Activated CD4-positive, alpha-beta memory T cell treated with anti-CD3 and anti-CD28 coated beads for 36 hours (primary cell): ENCODE results near the gene GABRR1. TPM values are rescaled to one million over a fixed set of nuclear protein-coding genes. Genes with fewer than 3 reads are reported as not detected.
"Not testable (repeated sequence)": the region's sequence is repeated elsewhere in the genome, so short reads cannot be mapped to it uniquely, and the experiment has no call there.

Experiments used
- CTCF ChIA-PET: fragments of 350-600 bp; sonication (Branson Sonifier 250); formaldehyde crosslinking; loops from one replicate; lab custom pipeline; 2021; ENCODE audit warnings: antibody characterized with exemption, inconsistent platforms; lab: Charles Lee
- POLR2A ChIA-PET: fragments of 350-600 bp; sonication (Branson Sonifier 250); formaldehyde crosslinking; loops from one replicate; lab custom pipeline; 2021; ENCODE audit warnings: antibody characterized with exemption; lab: Charles Lee
- DNase-seq: peaks from one replicate; pipeline ENCODE4 v3.0.0-alpha.2; 2020
- H3K27ac Mint-ChIP-seq: one replicate; pipeline ENCODE4 v1.8.0; 2021; ENCODE audit warnings: mixed read lengths
- H3K27me3 Mint-ChIP-seq: one replicate; pipeline ENCODE4 v1.8.0; 2021; ENCODE audit warnings: mixed read lengths
- H3K36me3 Mint-ChIP-seq: one replicate; pipeline ENCODE4 v1.8.0; 2021; ENCODE audit warnings: mixed read lengths
- H3K4me1 Mint-ChIP-seq: one replicate; pipeline ENCODE4 v1.8.0; 2021; ENCODE audit warnings: low read depth, mixed read lengths
- H3K4me3 Mint-ChIP-seq: one replicate; pipeline ENCODE4 v1.8.0; 2021; ENCODE audit warnings: mild to moderate bottlenecking, mixed read lengths
- H3K9me3 Mint-ChIP-seq: one replicate; pipeline ENCODE4 v1.8.0; 2021; ENCODE audit warnings: mixed read lengths
- intact Hi-C: fragments of 100-400 bp; cut with micrococcal nuclease; formaldehyde crosslinking; loops from one replicate; pipeline ENCODE4 v1.15.1; 2023
- total RNA-seq, 2 experiments: library from RNA; stranded (reverse); gene quantifications; one replicate each; pipeline ENCODE4 v1.2.3, GENCODE V29; 2021

GABRR1 gene
- total RNA-seq, 2 experiments from 2014 or later, result not detected

- Mint-ChIP-seq H3K36me3 (no peaks in the 10 kb centered on the region), H3K27me3 (no peaks in the 10 kb centered on the region), H3K4me3 (no peak overlapping the region), H3K4me1 (peaks cover 6% of the 10 kb centered on the region), H3K9me3 (no peaks in the 10 kb centered on the region), H3K27ac (no peak overlapping the region)
- POLR2A ChIA-PET, result no interaction called here
- no peak for DNase-seq
- intact Hi-C loops, result no loop called here
- CTCF ChIA-PET, result interaction anchor here (0.6 to 2.2 kb wide), 5 partner anchors 10 to 262 kb away, joined by 3 to 13 read pairs (median 4); partner anchors contain the start of gene SRSF12
Observed at GRCh38 chr6:89244241-89244985, 27.3 kb upstream of the GABRR1 start.

- Mint-ChIP-seq H3K36me3 (no peaks in the 10 kb centered on the region), H3K9me3 (no peaks in the 10 kb centered on the region), H3K27ac (no peak overlapping the region), H3K4me1 (peaks cover 10% of the 10 kb centered on the region), H3K27me3 (peaks cover under 1% of the 10 kb centered on the region), H3K4me3 (no peak overlapping the region)
- intact Hi-C loops, result no loop called here
- ChIA-PET CTCF (interaction anchor here (0.6 to 2.2 kb wide), 7 partner anchors 11 to 261 kb away, joined by 3 to 13 read pairs (median 3); partner anchors contain the start of genes PNRC1 and SRSF12), POLR2A (no interaction called here)
- DNase-seq, result no peak
Observed at GRCh38 chr6:89243331-89243629, 26.1 kb upstream of the GABRR1 start.

- Mint-ChIP-seq H3K4me3 (no peak overlapping the region), H3K9me3 (no peaks in the 10 kb centered on the region), H3K36me3 (no peaks in the 10 kb centered on the region), H3K4me1 (peaks cover 10% of the 10 kb centered on the region), H3K27me3 (peaks cover 2% of the 10 kb centered on the region), H3K27ac (no peak overlapping the region)
- no peak for DNase-seq
- intact Hi-C loops, result loop anchor here (1.0 kb wide), 2 partner anchors 120 to 260 kb away; no protein-coding TSS in a partner anchor
- POLR2A ChIA-PET, result no interaction called here
- CTCF ChIA-PET, result interaction anchor here (0.6 to 5.2 kb wide), 11 partner anchors 122 to 266 kb away, joined by 3 to 64 read pairs (median 3); partner anchors contain the start of gene SRSF12
Observed at GRCh38 chr6:89242574-89243330, 25.6 kb upstream of the GABRR1 start.

- H3K9me3 Mint-ChIP-seq, result no peaks in the 10 kb centered on the region
- DNase-seq, result peak; percentile 53
- intact Hi-C loops, result no loop called here
- CTCF ChIA-PET, result interaction anchor here (0.6 to 5.2 kb wide), 3 partner anchors 133 to 1325 kb away, joined by 3 to 64 read pairs (median 5); no protein-coding TSS in a partner anchor
- no peak overlapping the region for H3K4me3 Mint-ChIP-seq
- H3K27me3 Mint-ChIP-seq, result peaks cover 17% of the 10 kb centered on the region
- H3K36me3 Mint-ChIP-seq, result no peaks in the 10 kb centered on the region
- H3K27ac Mint-ChIP-seq, result no peak overlapping the region
- POLR2A ChIA-PET, result no interaction called here
- peaks cover 10% of the 10 kb centered on the region for H3K4me1 Mint-ChIP-seq
Observed at GRCh38 chr6:89239338-89239737, 22.2 kb upstream of the GABRR1 start.

GRCh38 chr6:89237158-89237557 lies 20.0 kb upstream of the GABRR1 start:
- no peak overlapping the region for H3K4me3 Mint-ChIP-seq
- ChIA-PET CTCF (interaction anchor here (1.5 kb wide), 1 partner anchor 255 kb away, joined by 4 read pairs; no protein-coding TSS in a partner anchor), POLR2A (no interaction called here)
- no peak for DNase-seq
- intact Hi-C loops, result no loop called here
- no peaks in the 10 kb centered on the region for H3K9me3 Mint-ChIP-seq
- H3K4me1 Mint-ChIP-seq, result peaks cover 14% of the 10 kb centered on the region
- peaks cover 26% of the 10 kb centered on the region for H3K27me3 Mint-ChIP-seq
- no peaks in the 10 kb centered on the region for H3K36me3 Mint-ChIP-seq
- no peak overlapping the region for H3K27ac Mint-ChIP-seq

- H3K27ac Mint-ChIP-seq, H3K9me3 Mint-ChIP-seq, DNase-seq, H3K36me3 Mint-ChIP-seq, POLR2A ChIA-PET, H3K4me1 Mint-ChIP-seq, intact Hi-C loops: not testable (repeated sequence)
- Mint-ChIP-seq H3K4me3 (peak overlapping the region; percentile 59), H3K27me3 (peaks cover 30% of the 10 kb centered on the region)
- CTCF ChIA-PET, result interaction anchor here (3.1 kb wide), 1 partner anchor 251 kb away, joined by 10 read pairs; no protein-coding TSS in a partner anchor
Observed at GRCh38 chr6:89233605-89234004, 16.4 kb upstream of the GABRR1 start.

GRCh38 chr6:89222712-89223039 lies 5.5 kb upstream of the GABRR1 start:
- no peaks in the 10 kb centered on the region for H3K9me3 Mint-ChIP-seq
- CTCF ChIA-PET, result no interaction called here
- POLR2A ChIA-PET, result no interaction called here
- DNase-seq, result no peak
- intact Hi-C loops, result no loop called here
- H3K36me3 Mint-ChIP-seq, result no peaks in the 10 kb centered on the region
- H3K4me1 Mint-ChIP-seq, result no peaks in the 10 kb centered on the region
- H3K27ac Mint-ChIP-seq, result no peak overlapping the region
- H3K27me3 Mint-ChIP-seq, result peaks cover 3% of the 10 kb centered on the region
- no peak overlapping the region for H3K4me3 Mint-ChIP-seq

GRCh38 chr6:89221971-89222711 lies 5.0 kb upstream of the GABRR1 start:
- CTCF ChIA-PET, result no interaction called here

GRCh38 chr6:89221129-89221528 lies 4.0 kb upstream of the GABRR1 start:
- H3K9me3 Mint-ChIP-seq, result no peaks in the 10 kb centered on the region
- peaks cover 3% of the 10 kb centered on the region for H3K27me3 Mint-ChIP-seq
- DNase-seq, result no peak
- H3K4me3 Mint-ChIP-seq, result no peak overlapping the region
- CTCF ChIA-PET, result no interaction called here
- no peaks in the 10 kb centered on the region for H3K4me1 Mint-ChIP-seq
- intact Hi-C loops, result no loop called here
- POLR2A ChIA-PET, result no interaction called here
- H3K27ac Mint-ChIP-seq, result no peak overlapping the region
- no peaks in the 10 kb centered on the region for H3K36me3 Mint-ChIP-seq

More at GRCh38 chr6:89221971-89222711, 5.0 kb upstream of the GABRR1 start:
- no peak for DNase-seq
- Mint-ChIP-seq H3K36me3 (no peaks in the 10 kb centered on the region), H3K4me1 (no peaks in the 10 kb centered on the region), H3K9me3 (no peaks in the 10 kb centered on the region), H3K27ac (no peak overlapping the region), H3K27me3 (peaks cover 3% of the 10 kb centered on the region), H3K4me3 (no peak overlapping the region)
- POLR2A ChIA-PET, result no interaction called here
- intact Hi-C loops, result no loop called here

GRCh38 chr6:89216411-89216810 lies 747 bp downstream of the GABRR1 start:
- H3K4me3 Mint-ChIP-seq, result no peak overlapping the region
- H3K27ac Mint-ChIP-seq, result no peak overlapping the region
- POLR2A ChIA-PET, result no interaction called here
- DNase-seq, result no peak
- H3K27me3 Mint-ChIP-seq, result no peaks in the 10 kb centered on the region
- H3K4me1 Mint-ChIP-seq, result no peaks in the 10 kb centered on the region
- H3K36me3 Mint-ChIP-seq, result no peaks in the 10 kb centered on the region
- CTCF ChIA-PET, result no interaction called here
- no peaks in the 10 kb centered on the region for H3K9me3 Mint-ChIP-seq
- intact Hi-C loops, result no loop called here

- H3K9me3 Mint-ChIP-seq, result no peaks in the 10 kb centered on the region
- H3K36me3 Mint-ChIP-seq, result no peaks in the 10 kb centered on the region
- peaks cover 6% of the 10 kb centered on the region for H3K27me3 Mint-ChIP-seq
- H3K4me3 Mint-ChIP-seq, result no peak overlapping the region
- DNase-seq, result no peak
- intact Hi-C loops, result no loop called here
- H3K27ac Mint-ChIP-seq, result no peak overlapping the region
- ChIA-PET POLR2A (no interaction called here), CTCF (no interaction called here)
- no peaks in the 10 kb centered on the region for H3K4me1 Mint-ChIP-seq
Observed at GRCh38 chr6:89215391-89215790, 1.8 kb downstream of the GABRR1 start.

- intact Hi-C loops, result no loop called here
- Mint-ChIP-seq H3K27ac (no peak overlapping the region), H3K4me1 (no peaks in the 10 kb centered on the region), H3K9me3 (no peaks in the 10 kb centered on the region), H3K4me3 (no peak overlapping the region), H3K27me3 (peaks cover 6% of the 10 kb centered on the region), H3K36me3 (no peaks in the 10 kb centered on the region)
- DNase-seq, result no peak
- ChIA-PET CTCF (no interaction called here), POLR2A (no interaction called here)
Observed at GRCh38 chr6:89214197-89214596, 3.0 kb downstream of the GABRR1 start.
